Progenitor cell of endocrine pancreas (in vitro differentiated cells): ENCODE measurements around the gene ATOX1. TPM values are rescaled to one million over a fixed set of nuclear protein-coding genes. Genes with fewer than 3 reads are reported as not detected.
"Not testable (repeated sequence)": the region's sequence is repeated elsewhere in the genome, so short reads cannot be mapped to it uniquely, and the experiment has no call there.

Experiments used
- DNase-seq: peaks from one replicate; pipeline ENCODE4 v3.0.0; 2021; ENCODE audit warnings: low spot score; ENCODE audit not compliant: unreplicated experiment
- H3K27ac Mint-ChIP-seq: 2 replicates; pipeline ENCODE4 v1.8.0; 2021; ENCODE audit warnings: mild to moderate bottlenecking, moderate library complexity, mixed read lengths
- H3K27me3 Mint-ChIP-seq: 2 replicates; pipeline ENCODE4 v1.8.0; 2021; ENCODE audit warnings: mixed read lengths
- H3K36me3 Mint-ChIP-seq: 2 replicates; pipeline ENCODE4 v1.8.0; 2022; ENCODE audit warnings: mixed read lengths; ENCODE audit not compliant: insufficient read depth
- H3K4me1 Mint-ChIP-seq: 2 replicates; pipeline ENCODE4 v1.8.0; 2021; ENCODE audit warnings: low read depth, mixed read lengths
- H3K4me3 Mint-ChIP-seq: 2 replicates; pipeline ENCODE4 v1.8.0; 2021; ENCODE audit warnings: low read depth, mild to moderate bottlenecking, moderate library complexity, mixed read lengths
- H3K9me3 Mint-ChIP-seq: 2 replicates; pipeline ENCODE4 v1.8.0; 2021; ENCODE audit warnings: low read depth, mixed read lengths
- CTCF ChIP-seq: fragments of 200-600 bp; sonication (generic); IDR thresholded peaks from one replicate; pipeline ENCODE4 v1.5.0; 2021; ENCODE audit warnings: antibody characterized with exemption, mild to moderate bottlenecking; ENCODE audit not compliant: unreplicated experiment
- total RNA-seq: library from RNA; stranded (reverse); gene quantifications from 2 replicates; pipeline ENCODE4 v1.2.1, GENCODE V29; 2021

Gene ATOX1
- total RNA-seq, 1 donor from 2014 or later = 108 TPM

GRCh38 chr5:151733358-151734063 lies 24.9 kb downstream of the ATOX1 start:
- Mint-ChIP-seq H3K9me3 (peaks cover 11% of the 10 kb centered on the region), H3K4me1 (no peaks in the 10 kb centered on the region), H3K27me3 (no peaks in the 10 kb centered on the region), H3K36me3 (peaks cover 1% of the 10 kb centered on the region), H3K4me3 (no peak overlapping the region), H3K27ac (no peak overlapping the region)
- no peak for TF ChIP-seq CTCF
- no peak for DNase-seq

- H3K4me3 Mint-ChIP-seq = no peak overlapping the region
- peaks cover 14% of the 10 kb centered on the region for H3K9me3 Mint-ChIP-seq
- H3K27ac Mint-ChIP-seq = no peak overlapping the region
- no peak for DNase-seq
- H3K27me3 Mint-ChIP-seq = no peaks in the 10 kb centered on the region
- H3K36me3 Mint-ChIP-seq = peaks cover 1% of the 10 kb centered on the region
- H3K4me1 Mint-ChIP-seq = no peaks in the 10 kb centered on the region
- no peak for TF ChIP-seq CTCF
Measured at GRCh38 chr5:151730381-151730780, 28.1 kb downstream of the ATOX1 start.

GRCh38 chr5:151729597-151729996 lies 28.8 kb downstream of the ATOX1 start:
- peaks cover 14% of the 10 kb centered on the region for H3K9me3 Mint-ChIP-seq
- not testable (repeated sequence) for H3K27ac Mint-ChIP-seq, H3K4me3 Mint-ChIP-seq, H3K36me3 Mint-ChIP-seq, H3K27me3 Mint-ChIP-seq, DNase-seq, H3K4me1 Mint-ChIP-seq

- Mint-ChIP-seq H3K36me3 (peaks cover under 1% of the 10 kb centered on the region), H3K9me3 (peaks cover 5% of the 10 kb centered on the region), H3K4me3 (no peak overlapping the region), H3K27ac (no peak overlapping the region), H3K4me1 (no peaks in the 10 kb centered on the region), H3K27me3 (peaks cover 3% of the 10 kb centered on the region)
- no peak for TF ChIP-seq CTCF
- DNase-seq = no peak
Measured at GRCh38 chr5:151724360-151724759, 34.1 kb downstream of the ATOX1 start.

- DNase-seq = no peak
- H3K27me3 Mint-ChIP-seq = peaks cover 8% of the 10 kb centered on the region
- no peak for TF ChIP-seq CTCF
- no peaks in the 10 kb centered on the region for H3K36me3 Mint-ChIP-seq
- no peaks in the 10 kb centered on the region for H3K9me3 Mint-ChIP-seq
- H3K4me3 Mint-ChIP-seq = no peak overlapping the region
- no peaks in the 10 kb centered on the region for H3K4me1 Mint-ChIP-seq
- H3K27ac Mint-ChIP-seq = no peak overlapping the region
Measured at GRCh38 chr5:151722546-151722945, 35.9 kb downstream of the ATOX1 start.

- peaks cover 10% of the 10 kb centered on the region for H3K27me3 Mint-ChIP-seq
- no peak for TF ChIP-seq CTCF
- no peaks in the 10 kb centered on the region for H3K4me1 Mint-ChIP-seq
- H3K4me3 Mint-ChIP-seq = no peak overlapping the region
- H3K36me3 Mint-ChIP-seq = no peaks in the 10 kb centered on the region
- DNase-seq = no peak
- H3K27ac Mint-ChIP-seq = no peak overlapping the region
- no peaks in the 10 kb centered on the region for H3K9me3 Mint-ChIP-seq
Measured at GRCh38 chr5:151721812-151722391, 36.5 kb downstream of the ATOX1 start.
